HG03135 (cell line): ENCODE measurements around the gene CNTN5.
A peak's percentile ranks its signal among the peaks of the same experiment; 100 is the strongest.

Experiments
- ATAC-seq: cut with Tn5 transposase; IDR thresholded peaks from one replicate; pipeline ENCODE4 v1.9.1; 2021; ENCODE audit warnings: mild to moderate bottlenecking, moderate library complexity; ENCODE audit not compliant: unreplicated experiment

The CNTN5 gene

GRCh38 chr11:99501655-99502054, 480.9 kb downstream of the CNTN5 start:
- no peak for ATAC-seq

- ATAC-seq: no peak
Observed at GRCh38 chr11:99505316-99505715, 484.6 kb downstream of the CNTN5 start.

GRCh38 chr11:99505831-99506230, 485.1 kb downstream of the CNTN5 start:
- no peak for ATAC-seq

- ATAC-seq: no peak
Observed at GRCh38 chr11:99509863-99510262, 489.1 kb downstream of the CNTN5 start.

- no peak for ATAC-seq
Observed at GRCh38 chr11:99513368-99513767, 492.6 kb downstream of the CNTN5 start.

GRCh38 chr11:99519095-99519494, 498.3 kb downstream of the CNTN5 start:
- ATAC-seq: no peak

- no peak for ATAC-seq
Observed at GRCh38 chr11:99522467-99523173, 501.9 kb downstream of the CNTN5 start.

- ATAC-seq: no peak
Observed at GRCh38 chr11:99531468-99531867, 510.7 kb downstream of the CNTN5 start.

GRCh38 chr11:99534812-99535211, 514.1 kb downstream of the CNTN5 start:
- ATAC-seq: peak; percentile 48

GRCh38 chr11:99535406-99535805, 514.7 kb downstream of the CNTN5 start:
- peak; percentile 87 for ATAC-seq

GRCh38 chr11:99535819-99536218, 515.1 kb downstream of the CNTN5 start:
- ATAC-seq: peak; percentile 76

GRCh38 chr11:99537681-99538080, 516.9 kb downstream of the CNTN5 start:
- ATAC-seq: no peak

- no peak for ATAC-seq
Observed at GRCh38 chr11:99545616-99546015, 524.9 kb downstream of the CNTN5 start.

- no peak for ATAC-seq
Observed at GRCh38 chr11:99548264-99548663, 527.5 kb downstream of the CNTN5 start.

- ATAC-seq: no peak
Observed at GRCh38 chr11:99554232-99554903, 533.6 kb downstream of the CNTN5 start.

- ATAC-seq: no peak
Observed at GRCh38 chr11:99555486-99555885, 534.7 kb downstream of the CNTN5 start.

- ATAC-seq: peak; percentile 52
Observed at GRCh38 chr11:99565333-99565732, 544.6 kb downstream of the CNTN5 start.

GRCh38 chr11:99567334-99567956, 546.7 kb downstream of the CNTN5 start:
- no peak for ATAC-seq

GRCh38 chr11:99568808-99569207, 548.1 kb downstream of the CNTN5 start:
- ATAC-seq: no peak

- peak; percentile 85 for ATAC-seq
Observed at GRCh38 chr11:99571094-99571493, 550.3 kb downstream of the CNTN5 start.

- no peak for ATAC-seq
Observed at GRCh38 chr11:99584830-99585229, 564.1 kb downstream of the CNTN5 start.

GRCh38 chr11:99585606-99586005, 564.9 kb downstream of the CNTN5 start:
- ATAC-seq: no peak
